Measurements from ENCODE around the gene FCHSD1.

GRCh38 chr5:141617682-141618029 is 33.6 kb downstream of the FCHSD1 start:
- TF ChIP-seq CTCF (IDR thresholded peaks at IDR 0.05) (no peak), POLR2A (IDR thresholded peaks at IDR 0.05) (no peak), EP300 (IDR thresholded peaks at IDR 0.05) (no peak)
